Calu3 (cell line): ENCODE results near the gene BRIP1. TPM values are rescaled to one million over a fixed set of nuclear protein-coding genes. Genes with fewer than 3 reads are reported as not detected.

Experiments
- BruUV-seq: library from RNA; stranded (reverse); fragments of 400-500 nt; replicated peaks from 2 replicates; lab custom pipeline; 2021; lab: Mats Ljungman, UMichigan
- CTCF ChIA-PET: fragments of 300-600 bp; sonication (Branson Sonifier 250); formaldehyde crosslinking; loops from one replicate; lab custom pipeline; 2022; ENCODE audit warnings: antibody characterized with exemption; lab: Charles Lee
- DNase-seq: peaks from one replicate; pipeline ENCODE4 v3.0.0; 2022
- H3K27ac Mint-ChIP-seq: one replicate; pipeline ENCODE4 v1.8.0; 2022; ENCODE audit warnings: mixed read lengths; ENCODE audit not compliant: unreplicated experiment
- H3K27me3 Mint-ChIP-seq: one replicate; pipeline ENCODE4 v1.8.0; 2022; ENCODE audit warnings: mixed read lengths; ENCODE audit not compliant: unreplicated experiment
- H3K36me3 Mint-ChIP-seq: one replicate; pipeline ENCODE4 v1.8.0; 2022; ENCODE audit warnings: mild to moderate bottlenecking, moderate library complexity, mixed read lengths; ENCODE audit not compliant: insufficient read depth, unreplicated experiment
- H3K4me1 Mint-ChIP-seq: one replicate; pipeline ENCODE4 v1.8.0; 2022; ENCODE audit warnings: mild to moderate bottlenecking, low read depth, mixed read lengths; ENCODE audit not compliant: unreplicated experiment
- H3K4me3 Mint-ChIP-seq: one replicate; pipeline ENCODE4 v1.8.0; 2022; ENCODE audit warnings: mild to moderate bottlenecking, low read depth, moderate library complexity, mixed read lengths; ENCODE audit not compliant: unreplicated experiment
- H3K9me3 Mint-ChIP-seq: one replicate; pipeline ENCODE4 v1.8.0; 2022; ENCODE audit warnings: low read depth, mixed read lengths; ENCODE audit not compliant: unreplicated experiment
- CTCF ChIP-seq: fragments of 200-600 bp; IDR thresholded peaks from one replicate; pipeline ENCODE4 v1.8.0; 2022; ENCODE audit warnings: antibody characterized with exemption; ENCODE audit not compliant: unreplicated experiment
- intact Hi-C: fragments of 100-400 bp; cut with micrococcal nuclease; formaldehyde crosslinking; loops from one replicate; pipeline ENCODE4 v1.10.0; 2022; ENCODE audit not compliant: unreplicated experiment
- total RNA-seq: library from RNA; stranded (reverse); gene quantifications from 2 replicates; pipeline ENCODE4 v1.2.3, GENCODE V29; 2022

Gene BRIP1
- total RNA-seq, 1 experiment from 2014 or later = 12.3 TPM

- peaks cover 8% of the 10 kb centered on the region for H3K9me3 Mint-ChIP-seq
- TF ChIP-seq CTCF = no peak
- H3K4me1 Mint-ChIP-seq = no peaks in the 10 kb centered on the region
- H3K36me3 Mint-ChIP-seq = no peaks in the 10 kb centered on the region
- no peak overlapping the region for H3K27ac Mint-ChIP-seq
- no peak overlapping the region for H3K4me3 Mint-ChIP-seq
- no peaks in the 10 kb centered on the region for H3K27me3 Mint-ChIP-seq
- no peak for DNase-seq
- CTCF ChIA-PET = no interaction called here
- BruUV-seq = no TSS peak
- intact Hi-C loops = no loop called here
Observed at GRCh38 chr17:61650749-61651148, 212.6 kb downstream of the BRIP1 start.

- Mint-ChIP-seq H3K9me3 (peaks cover 8% of the 10 kb centered on the region), H3K27ac (no peak overlapping the region), H3K4me1 (no peaks in the 10 kb centered on the region), H3K27me3 (no peaks in the 10 kb centered on the region), H3K4me3 (no peak overlapping the region), H3K36me3 (no peaks in the 10 kb centered on the region)
- DNase-seq = no peak
- intact Hi-C loops = no loop called here
- BruUV-seq = no TSS peak
- no peak for TF ChIP-seq CTCF
- CTCF ChIA-PET = no interaction called here
Observed at GRCh38 chr17:61648587-61648986, 214.7 kb downstream of the BRIP1 start.

GRCh38 chr17:61647047-61647446 lies 216.3 kb downstream of the BRIP1 start:
- no TSS peak for BruUV-seq
- TF ChIP-seq CTCF = no peak
- Mint-ChIP-seq H3K27ac (no peak overlapping the region), H3K36me3 (no peaks in the 10 kb centered on the region), H3K4me3 (no peak overlapping the region), H3K4me1 (no peaks in the 10 kb centered on the region), H3K27me3 (no peaks in the 10 kb centered on the region), H3K9me3 (peaks cover 8% of the 10 kb centered on the region)
- CTCF ChIA-PET = no interaction called here
- no peak for DNase-seq
- intact Hi-C loops = no loop called here

GRCh38 chr17:61646482-61646881 lies 216.8 kb downstream of the BRIP1 start:
- no peak for DNase-seq
- no TSS peak for BruUV-seq
- no peak overlapping the region for H3K27ac Mint-ChIP-seq
- CTCF ChIA-PET = no interaction called here
- H3K9me3 Mint-ChIP-seq = peaks cover 2% of the 10 kb centered on the region
- intact Hi-C loops = no loop called here
- TF ChIP-seq CTCF = no peak
- no peaks in the 10 kb centered on the region for H3K27me3 Mint-ChIP-seq
- no peaks in the 10 kb centered on the region for H3K36me3 Mint-ChIP-seq
- H3K4me1 Mint-ChIP-seq = no peaks in the 10 kb centered on the region
- H3K4me3 Mint-ChIP-seq = no peak overlapping the region
